Measurements from ENCODE around the gene KIR2DL3.

KIR2DL3 gene

GRCh38 chr19:54795758-54796157 lies 57.4 kb downstream of the KIR2DL3 start:
- DNase-seq (ENCODE audit: low spot score) = no peak

Measured in hepatic stellate cell (primary cell).